Transverse colon (tissue), 4 donors: ENCODE measurements around the gene STAB1.

Experiments
- EP300 ChIP-seq: sonication (generic); formaldehyde crosslinking; IDR thresholded peaks from one replicate; pipeline ENCODE4 v1.6.1; 2017; ENCODE audit warnings: antibody characterized with exemption, low read depth
- POLR2AphosphoS5 ChIP-seq, 3 donors: sonication (generic); formaldehyde crosslinking; IDR thresholded peaks; one replicate each; pipeline ENCODE4 v1.6.1; 2016; ENCODE audit warnings: antibody characterized with exemption in 3 of 3
- TF ChIP-seq, protein P1 (sequence below), 5 experiments: fragments of 200-600 bp in 3 of 5; fragments of 450-650 bp in 2 of 5; sonication (generic) in 3 of 5; IDR thresholded peaks; 1 replicate in 2 of 5; 2 replicates in 3 of 5; pipeline ENCODE4 v1.5.1; 2016 to 2017; ENCODE audit warnings: antibody characterized with exemption in 5 of 5, inconsistent platforms in 3 of 5, mild to moderate bottlenecking in 2 of 5, moderate library complexity in 1 of 5

DNA sequence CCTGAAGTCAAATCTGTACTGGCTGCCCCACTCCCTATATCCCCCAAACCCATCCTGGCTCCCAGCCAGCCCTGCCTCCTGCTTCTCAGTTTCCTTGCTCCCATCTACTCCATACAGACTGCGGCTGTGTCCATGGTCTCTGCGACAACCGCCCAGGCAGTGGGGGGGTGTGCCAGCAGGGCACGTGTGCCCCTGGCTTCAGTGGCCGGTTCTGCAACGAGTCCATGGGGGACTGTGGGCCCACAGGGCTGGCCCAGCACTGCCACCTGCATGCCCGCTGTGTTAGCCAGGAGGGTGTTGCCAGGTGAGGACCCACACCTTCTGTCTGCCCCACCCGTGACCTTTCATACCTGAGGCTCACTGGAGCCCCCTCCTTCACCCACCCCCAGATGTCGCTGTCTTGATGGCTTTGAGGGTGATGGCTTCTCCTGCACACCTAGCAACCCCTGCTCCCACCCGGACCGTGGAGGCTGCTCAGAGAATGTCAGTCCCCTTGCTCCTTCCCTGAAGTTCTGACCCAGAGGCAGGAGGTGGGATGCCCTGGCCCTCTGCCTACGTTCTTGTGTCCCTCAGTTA, 14.7 kb downstream of the STAB1 start:
- TF ChIP-seq POLR2AphosphoS5 (IDR thresholded peaks at IDR 0.05) (no peak), EP300 (no peak)
- TF ChIP-seq, protein P1, sequence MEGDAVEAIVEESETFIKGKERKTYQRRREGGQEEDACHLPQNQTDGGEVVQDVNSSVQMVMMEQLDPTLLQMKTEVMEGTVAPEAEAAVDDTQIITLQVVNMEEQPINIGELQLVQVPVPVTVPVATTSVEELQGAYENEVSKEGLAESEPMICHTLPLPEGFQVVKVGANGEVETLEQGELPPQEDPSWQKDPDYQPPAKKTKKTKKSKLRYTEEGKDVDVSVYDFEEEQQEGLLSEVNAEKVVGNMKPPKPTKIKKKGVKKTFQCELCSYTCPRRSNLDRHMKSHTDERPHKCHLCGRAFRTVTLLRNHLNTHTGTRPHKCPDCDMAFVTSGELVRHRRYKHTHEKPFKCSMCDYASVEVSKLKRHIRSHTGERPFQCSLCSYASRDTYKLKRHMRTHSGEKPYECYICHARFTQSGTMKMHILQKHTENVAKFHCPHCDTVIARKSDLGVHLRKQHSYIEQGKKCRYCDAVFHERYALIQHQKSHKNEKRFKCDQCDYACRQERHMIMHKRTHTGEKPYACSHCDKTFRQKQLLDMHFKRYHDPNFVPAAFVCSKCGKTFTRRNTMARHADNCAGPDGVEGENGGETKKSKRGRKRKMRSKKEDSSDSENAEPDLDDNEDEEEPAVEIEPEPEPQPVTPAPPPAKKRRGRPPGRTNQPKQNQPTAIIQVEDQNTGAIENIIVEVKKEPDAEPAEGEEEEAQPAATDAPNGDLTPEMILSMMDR (IDR thresholded peaks at IDR 0.05), result no peak
